Measurements from ENCODE around the gene CAMK4.
A peak's percentile ranks its signal among the peaks of the same experiment; 100 is the strongest.

DNA sequence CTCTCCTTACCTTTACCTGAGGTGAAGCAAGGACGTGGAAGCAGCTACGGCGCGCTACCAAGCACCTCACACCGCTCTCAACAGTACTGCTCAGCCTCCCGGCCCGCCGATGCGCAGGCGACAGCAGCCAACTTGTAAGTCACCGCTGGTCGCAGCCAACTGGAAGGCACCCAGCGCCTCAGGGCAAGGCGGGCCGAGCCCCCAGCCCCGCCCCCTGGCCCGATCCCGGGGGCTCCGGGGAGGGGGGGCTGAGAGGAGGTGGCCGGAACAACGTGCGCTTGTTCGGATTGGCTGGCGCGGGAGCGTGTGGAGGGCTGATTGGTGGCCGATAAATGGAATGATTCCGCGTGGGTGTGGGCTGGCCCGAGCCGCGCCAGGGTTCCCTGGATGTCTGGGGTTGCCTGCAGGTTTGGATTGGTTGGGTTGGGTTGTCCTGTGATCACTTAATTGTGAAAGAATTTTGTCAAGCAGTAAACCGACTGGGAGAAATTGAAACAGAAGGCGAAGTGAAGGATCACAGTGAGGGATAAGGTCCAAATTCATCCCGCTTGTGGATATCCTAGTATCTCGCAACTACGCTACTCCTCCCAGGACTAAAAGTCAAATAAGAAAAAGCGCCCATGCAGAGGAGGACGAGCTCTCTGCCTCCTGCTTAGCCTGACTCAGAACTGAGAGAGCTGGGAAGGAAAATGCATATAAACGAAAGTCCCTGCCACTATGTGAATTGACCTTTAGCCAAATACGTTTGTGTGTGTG is 288.4 kb downstream of the CAMK4 start, which contains the start of gene STARD4:
- TF ChIP-seq POLR2A (IDR thresholded peaks at IDR 0.05; ENCODE audit: low read depth) (no peak), CTCF (IDR thresholded peaks at IDR 0.05) (no peak), POLR2AphosphoS5 (IDR thresholded peaks at IDR 0.05) (peak; percentile 85 to 88), EP300 (IDR thresholded peaks at IDR 0.05) (no peak)
